ENCODE measurements around the gene GUCA2A. TPM values are rescaled to one million over a fixed set of nuclear protein-coding genes. Genes with fewer than 3 reads are reported as not detected.

GUCA2A gene
- total and polyA plus RNA-seq, 5 donors from 2014 or later, result not detected

DNA sequence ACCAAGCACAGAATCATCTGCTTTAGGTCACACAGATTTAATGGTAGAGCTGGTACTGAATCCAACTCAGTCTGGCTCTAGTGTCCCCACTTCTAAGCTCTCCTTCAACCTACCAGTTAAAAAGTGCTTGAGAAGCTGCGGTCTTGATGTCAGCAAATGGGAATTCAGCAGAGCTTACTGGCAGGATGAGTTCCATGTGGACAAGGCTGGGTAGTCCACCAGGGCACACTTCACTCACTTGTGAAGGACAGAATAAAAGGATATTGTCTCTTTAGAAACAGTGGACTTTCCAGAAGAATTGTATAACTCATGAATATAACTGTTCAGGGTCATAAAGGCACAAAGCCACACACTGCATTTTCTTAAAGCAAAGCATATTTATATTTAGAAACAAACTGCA lies 46.4 kb downstream of the GUCA2A start:
- Mint-ChIP-seq H3K4me3 (no peak overlapping the region), H3K27ac (no peak overlapping the region), H3K9me3 (peaks cover 0 to 14% (median under 1%) of the 10 kb centered on the region in 7 donors), H3K4me1 (no peaks in the 10 kb centered on the region), H3K27me3 (peaks cover 29% of the 10 kb centered on the region), H3K36me3 (no peaks in the 10 kb centered on the region)
- peaks cover 11% of the 10 kb centered on the region for H3K27me3 ChIP-seq (ENCODE audit: control insufficient read depth, insufficient read depth, low read length)
- H3K9me3 ChIP-seq (ENCODE audit: control insufficient read depth in 2 of 2, low read length in 2 of 2), result no peaks in the 10 kb centered on the region
- DNase-seq (no peak), ATAC-seq (ENCODE audit: low read depth in 2 of 2) (no peak)
- H3K36me3 ChIP-seq (ENCODE audit: control insufficient read depth, insufficient read depth, low read length), result no peaks in the 10 kb centered on the region
- H3K27ac ChIP-seq (ENCODE audit: insufficient read depth, low read length, poor library complexity, severe bottlenecking), result no peak overlapping the region
- H3K4me1 ChIP-seq (ENCODE audit: control insufficient read depth, insufficient read depth, low read length, poor library complexity, severe bottlenecking), result no peaks in the 10 kb centered on the region
- no peak overlapping the region for H3K4me3 ChIP-seq (ENCODE audit: low read depth, low read length)

- ATAC-seq (ENCODE audit: low read depth in 2 of 2) (no peak), DNase-seq (no peak)
- Histone ChIP-seq H3K27ac (ENCODE audit: insufficient read depth, low read length, poor library complexity, severe bottlenecking) (no peak overlapping the region), H3K36me3 (ENCODE audit: control insufficient read depth, insufficient read depth, low read length) (no peaks in the 10 kb centered on the region), H3K4me3 (ENCODE audit: low read depth, low read length) (no peak overlapping the region), H3K27me3 (ENCODE audit: control insufficient read depth, insufficient read depth, low read length) (peaks cover 11% of the 10 kb centered on the region), H3K4me1 (ENCODE audit: control insufficient read depth, insufficient read depth, low read length, poor library complexity, severe bottlenecking) (no peaks in the 10 kb centered on the region), H3K9me3 (ENCODE audit: control insufficient read depth in 2 of 2, low read length in 2 of 2) (no peaks in the 10 kb centered on the region)
- Mint-ChIP-seq H3K27me3 (peaks cover 24% of the 10 kb centered on the region), H3K4me3 (no peak overlapping the region), H3K9me3 (peaks cover 0 to 11% (median 0%) of the 10 kb centered on the region in 7 donors), H3K27ac (no peak overlapping the region), H3K4me1 (no peaks in the 10 kb centered on the region), H3K36me3 (no peaks in the 10 kb centered on the region)
Measured at GRCh38 chr1:42117214-42117613, 47.3 kb downstream of the GUCA2A start.

DNA sequence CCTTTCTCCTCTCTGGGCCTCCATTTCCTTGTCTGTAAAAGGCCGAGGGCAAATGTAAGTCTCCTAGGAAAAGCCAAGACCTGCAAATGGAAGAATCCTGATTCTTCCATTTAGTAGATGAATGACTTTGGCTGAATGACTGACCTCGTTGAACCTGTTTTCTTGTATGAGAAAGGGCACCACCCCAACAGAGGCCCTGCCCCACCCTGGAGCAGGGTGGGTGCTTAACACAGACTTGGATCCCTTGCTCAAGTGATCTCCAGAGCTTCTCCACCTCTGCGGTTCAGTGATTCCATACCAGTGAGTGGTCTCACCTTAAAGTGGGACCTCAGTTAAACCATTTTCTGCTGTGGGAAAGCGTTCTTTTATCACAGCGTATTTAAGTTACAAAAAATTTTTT lies 50.3 kb downstream of the GUCA2A start:
- Mint-ChIP-seq H3K9me3 (peaks cover 0 to 8% (median 0%) of the 10 kb centered on the region in 7 donors), H3K27ac (no peak overlapping the region), H3K4me1 (no peaks in the 10 kb centered on the region), H3K27me3 (peaks cover 41% of the 10 kb centered on the region), H3K36me3 (no peaks in the 10 kb centered on the region), H3K4me3 (no peak overlapping the region)
- Histone ChIP-seq H3K9me3 (ENCODE audit: control insufficient read depth in 2 of 2, low read length in 2 of 2) (no peaks in the 10 kb centered on the region), H3K4me3 (ENCODE audit: low read depth, low read length) (no peak overlapping the region), H3K36me3 (ENCODE audit: control insufficient read depth, insufficient read depth, low read length) (no peaks in the 10 kb centered on the region), H3K27me3 (ENCODE audit: control insufficient read depth, insufficient read depth, low read length) (peaks cover 6% of the 10 kb centered on the region), H3K4me1 (ENCODE audit: control insufficient read depth, insufficient read depth, low read length, poor library complexity, severe bottlenecking) (no peaks in the 10 kb centered on the region), H3K27ac (ENCODE audit: insufficient read depth, low read length, poor library complexity, severe bottlenecking) (no peak overlapping the region)
- no peak for ATAC-seq (ENCODE audit: low read depth in 2 of 2)
- no peak for DNase-seq

Other genes starting within 250 kb of the GUCA2A start
- gene HIVEP3, start 245.8 kb downstream of the GUCA2A start, total RNA-seq, result 17.2 TPM
- gene HIVEP3, start 245.8 kb downstream of the GUCA2A start, polyA plus RNA-seq, result 10 to 100 TPM in 1 of 4 donors, 1 to 10 TPM in 3; 3.9 to 10.9 (median 6.0) TPM
- gene GUCA2B, start 11.3 kb downstream of the GUCA2A start, total RNA-seq, result not detected
- not detected for gene GUCA2B, start 11.3 kb downstream of the GUCA2A start, polyA plus RNA-seq
- 68.6 TPM for gene FOXJ3, start 170.5 kb upstream of the GUCA2A start, total RNA-seq
- 10 to 100 TPM; 21.0 to 39.7 (median 33.6) TPM for gene FOXJ3, start 170.5 kb upstream of the GUCA2A start, polyA plus RNA-seq
- gene RIMKLA, start 216.0 kb upstream of the GUCA2A start, total RNA-seq, result not detected
- under 1 TPM in 1 of 4 donors, not detected in 3; 0.03 TPM for gene RIMKLA, start 216.0 kb upstream of the GUCA2A start, polyA plus RNA-seq

Data from CD4-positive, CD25-positive, alpha-beta regulatory T cell (primary cell).